GM18861 (cell line): ENCODE results near the gene RAPGEF1.

Source experiments
- ATAC-seq: cut with Tn5 transposase; IDR thresholded peaks from one replicate; pipeline ENCODE4 v1.9.1; 2021; ENCODE audit not compliant: unreplicated experiment

Gene RAPGEF1

DNA sequence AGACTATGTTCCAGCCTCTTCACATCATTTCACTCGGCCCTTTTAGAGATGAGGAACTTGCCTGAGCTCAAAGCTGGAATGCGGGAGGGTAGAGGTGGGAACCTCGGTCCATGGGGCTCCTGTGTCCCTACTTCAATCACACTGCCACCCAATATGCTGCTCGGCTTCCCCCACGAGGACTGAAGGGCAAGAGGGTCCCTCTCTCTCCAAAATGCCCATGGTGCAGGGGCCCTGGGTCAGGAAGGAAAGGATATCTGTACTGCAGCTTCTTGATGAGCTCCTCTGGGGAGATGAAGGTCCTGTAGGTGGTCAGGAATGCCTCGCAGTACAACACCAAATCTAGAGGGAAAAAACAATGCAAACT is 148.0 kb downstream of the RAPGEF1 start:
- ATAC-seq: no peak

DNA sequence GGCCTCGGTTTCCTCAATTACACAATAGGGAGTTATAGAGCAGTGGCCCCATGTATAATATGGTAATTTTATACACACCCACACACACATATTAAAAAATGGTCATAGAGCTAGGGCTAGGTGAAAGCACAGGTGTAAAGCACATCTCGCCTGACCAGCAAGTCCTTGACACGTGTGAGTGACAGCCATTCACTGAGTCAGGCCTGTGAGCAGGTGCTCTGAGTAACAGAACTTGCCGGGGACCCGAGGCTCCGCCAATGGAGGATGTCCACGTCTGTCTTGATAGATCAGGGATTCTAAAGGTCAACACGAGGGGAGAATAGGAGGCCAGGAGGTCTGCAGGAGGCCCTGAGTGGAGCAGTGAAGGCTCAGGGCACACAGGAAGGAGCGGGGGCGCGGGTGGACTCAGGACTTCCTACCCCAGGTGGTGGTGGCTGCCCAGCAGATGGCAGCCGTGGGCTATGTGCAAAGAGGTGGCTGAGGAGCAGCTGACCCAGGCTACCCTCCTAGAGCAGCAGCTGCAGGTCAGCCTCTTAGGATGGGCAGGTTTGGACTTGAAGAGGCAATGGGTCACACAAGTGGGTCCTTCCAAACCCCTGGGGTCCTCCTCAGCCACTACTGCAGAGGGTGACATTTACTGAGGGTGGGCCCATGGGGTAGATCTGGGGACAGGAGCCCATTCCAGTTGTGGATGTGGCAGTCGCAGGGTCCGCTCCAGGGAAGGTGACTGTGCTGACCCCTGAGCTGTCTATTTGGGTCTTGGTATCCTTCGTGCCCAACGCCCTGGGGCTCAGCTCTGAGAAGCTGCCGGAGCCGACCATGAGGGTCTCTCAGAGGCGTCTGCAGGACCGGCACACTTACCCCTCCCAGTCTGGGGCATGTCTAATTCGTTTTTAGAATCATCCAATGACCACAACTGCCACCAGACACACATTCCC is 148.7 kb downstream of the RAPGEF1 start:
- ATAC-seq: no peak

DNA sequence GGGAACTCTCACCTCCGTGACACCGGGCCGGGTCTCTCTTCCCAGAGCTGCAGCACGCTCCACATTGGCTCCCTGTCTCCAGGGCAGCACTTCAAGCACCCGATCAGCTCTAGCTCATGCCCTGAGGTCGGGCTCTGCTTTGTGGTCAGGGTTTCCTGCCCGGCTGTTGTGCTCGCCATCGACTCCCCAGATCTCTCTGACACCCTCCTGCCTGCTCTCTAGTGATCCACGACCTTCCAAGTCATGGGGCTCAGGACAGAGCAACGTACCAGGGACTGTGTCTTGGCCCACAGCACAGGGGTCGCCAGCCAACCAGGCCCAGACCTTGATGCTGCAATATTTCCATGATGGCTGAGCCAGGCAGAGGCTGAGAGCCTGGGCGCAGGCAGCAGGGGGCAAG is 149.4 kb downstream of the RAPGEF1 start:
- ATAC-seq: no peak

DNA sequence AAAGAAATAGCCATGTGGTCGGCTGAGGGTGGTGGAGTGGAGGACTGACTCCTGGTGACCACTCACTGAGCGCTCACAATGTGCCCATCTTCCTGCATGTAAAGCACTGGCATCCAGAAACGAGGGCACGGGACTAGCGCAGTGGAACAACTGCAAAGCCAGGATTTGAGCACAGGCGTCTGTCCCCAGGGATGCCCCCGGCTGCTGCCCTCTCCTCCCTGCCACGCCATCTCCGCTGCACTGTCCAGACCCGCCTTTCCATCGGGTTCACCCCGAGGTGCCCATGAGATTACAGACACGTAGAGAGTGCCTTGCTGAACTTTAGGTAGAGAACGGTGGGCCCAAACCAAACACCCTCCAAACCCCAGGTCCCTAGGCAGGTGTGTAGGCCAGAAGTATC is 149.9 kb downstream of the RAPGEF1 start:
- no peak for ATAC-seq

DNA sequence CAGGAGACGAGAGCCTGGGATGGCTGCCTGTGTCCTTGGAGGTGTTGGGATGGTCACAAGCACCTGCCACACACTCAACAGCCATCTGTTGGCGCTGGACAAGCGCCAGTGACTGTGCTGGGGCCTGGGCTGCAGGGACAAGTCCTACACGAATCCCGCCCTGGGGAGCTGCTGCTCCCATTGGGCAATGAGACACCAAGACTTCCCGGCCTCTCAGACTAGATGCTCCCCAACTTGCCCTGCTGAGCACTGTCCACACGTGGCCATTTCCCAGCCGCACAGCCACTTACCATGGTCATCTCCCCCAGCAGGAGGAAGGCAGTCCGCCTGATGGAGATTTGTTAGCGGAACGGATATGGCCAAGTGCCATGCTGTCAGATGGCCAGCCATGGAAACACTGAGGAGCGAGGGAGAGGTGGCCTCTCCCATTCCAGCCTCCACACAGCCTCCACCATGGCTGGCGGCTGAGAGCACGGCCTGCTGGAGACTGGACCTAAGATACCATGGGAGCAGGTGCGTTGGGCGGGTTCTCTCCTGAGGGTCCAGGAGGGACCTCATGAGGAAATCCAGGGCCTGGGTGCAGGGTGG is 150.7 kb downstream of the RAPGEF1 start:
- ATAC-seq: no peak

DNA sequence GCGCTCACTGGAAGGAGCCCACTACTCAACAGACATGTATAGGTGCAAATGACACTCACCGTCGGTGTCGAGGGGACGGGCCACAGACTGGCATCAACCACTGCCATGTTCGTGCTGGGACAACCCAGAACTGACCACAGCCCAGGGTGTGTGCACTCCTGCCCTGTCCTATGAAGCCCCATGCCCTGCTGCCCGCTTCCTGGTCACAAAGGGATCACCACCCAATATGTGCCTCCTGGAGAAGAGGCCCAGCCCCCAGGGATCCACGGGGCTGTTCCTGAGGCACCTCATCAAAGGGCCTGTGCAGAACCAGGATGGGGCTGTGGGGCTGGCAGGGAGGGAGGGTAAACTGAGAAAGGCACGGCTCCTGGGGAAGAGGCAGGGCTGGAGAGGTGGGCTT is 151.5 kb downstream of the RAPGEF1 start:
- no peak for ATAC-seq

DNA sequence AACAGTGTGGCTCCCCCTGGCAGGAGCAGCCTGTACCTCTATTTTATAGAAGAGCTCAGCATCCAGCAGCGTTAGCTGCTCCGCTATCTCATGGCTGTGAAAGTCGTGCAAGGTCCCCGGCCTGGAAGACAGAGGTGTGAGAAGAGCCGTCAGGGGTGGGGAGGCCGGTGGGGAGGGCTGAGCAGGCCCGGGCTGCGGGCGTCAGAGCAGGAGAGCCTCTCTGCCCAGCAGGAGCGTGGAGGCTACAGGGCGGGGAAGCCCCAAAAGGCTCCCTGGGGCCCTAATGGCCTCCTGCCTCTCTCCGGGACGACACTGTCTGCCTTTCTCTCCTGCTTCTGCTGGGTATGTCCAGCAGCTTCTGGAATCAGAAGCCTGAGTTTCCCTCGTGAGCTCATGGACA is 152.0 kb downstream of the RAPGEF1 start:
- no peak for ATAC-seq

DNA sequence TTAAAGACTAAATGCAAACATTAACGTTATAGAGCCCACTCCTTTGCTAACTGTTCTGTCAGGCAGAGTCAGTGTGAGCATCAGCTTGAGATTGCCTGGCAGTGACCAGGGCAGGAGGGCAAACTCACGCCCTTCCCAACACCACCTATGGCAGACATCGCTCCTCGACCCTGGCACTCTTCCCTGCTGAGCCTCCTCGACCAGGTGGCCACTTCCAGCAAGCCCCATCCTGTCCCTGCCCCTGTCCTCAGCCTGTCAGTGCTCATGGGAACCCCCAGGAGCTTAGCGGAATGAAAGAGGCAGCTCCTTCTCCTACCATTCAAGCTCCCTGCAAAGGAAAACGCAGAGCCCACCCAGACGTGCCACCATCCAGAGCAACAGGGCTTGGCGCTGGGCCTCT is 152.5 kb downstream of the RAPGEF1 start:
- ATAC-seq: no peak

DNA sequence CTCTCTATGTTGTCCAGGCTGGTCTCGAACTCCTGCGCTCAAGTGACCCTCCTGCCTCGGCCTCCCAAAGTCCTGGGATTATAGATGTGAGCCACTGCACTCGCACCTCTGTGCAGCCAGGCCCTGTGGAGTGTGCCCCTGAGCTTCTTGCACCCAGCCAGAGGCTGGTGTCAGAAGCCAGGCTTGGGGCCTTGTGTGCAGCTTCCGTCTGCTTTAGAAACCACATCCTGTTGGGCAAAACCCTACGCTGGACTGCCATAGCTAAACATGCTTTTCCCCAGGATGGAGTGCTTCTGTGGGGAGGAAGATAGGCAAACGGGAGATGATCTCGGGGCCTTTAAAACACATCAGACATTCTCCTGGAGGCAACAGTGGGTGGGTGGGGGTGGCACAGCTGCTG is 154.5 kb downstream of the RAPGEF1 start:
- no peak for ATAC-seq

DNA sequence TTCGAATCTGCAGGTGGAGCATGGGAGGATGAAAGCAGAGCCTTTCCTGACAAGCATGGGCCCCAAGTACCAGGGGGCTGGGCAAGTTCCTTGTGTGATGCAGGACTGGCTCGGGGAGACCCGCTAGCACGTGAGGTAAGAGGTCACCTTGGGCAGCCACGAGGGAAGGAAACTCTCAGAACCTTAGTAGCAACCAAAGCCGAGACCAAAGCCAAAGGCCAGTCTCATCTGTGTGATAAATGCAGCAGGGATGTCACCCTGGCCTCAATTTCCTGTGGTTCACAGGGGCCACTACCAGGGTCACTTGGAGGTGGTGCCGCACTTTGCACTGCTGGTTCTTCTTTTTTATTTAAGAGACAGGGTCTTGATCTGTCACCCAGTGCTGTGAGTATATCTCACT is 155.0 kb downstream of the RAPGEF1 start:
- ATAC-seq: no peak

DNA sequence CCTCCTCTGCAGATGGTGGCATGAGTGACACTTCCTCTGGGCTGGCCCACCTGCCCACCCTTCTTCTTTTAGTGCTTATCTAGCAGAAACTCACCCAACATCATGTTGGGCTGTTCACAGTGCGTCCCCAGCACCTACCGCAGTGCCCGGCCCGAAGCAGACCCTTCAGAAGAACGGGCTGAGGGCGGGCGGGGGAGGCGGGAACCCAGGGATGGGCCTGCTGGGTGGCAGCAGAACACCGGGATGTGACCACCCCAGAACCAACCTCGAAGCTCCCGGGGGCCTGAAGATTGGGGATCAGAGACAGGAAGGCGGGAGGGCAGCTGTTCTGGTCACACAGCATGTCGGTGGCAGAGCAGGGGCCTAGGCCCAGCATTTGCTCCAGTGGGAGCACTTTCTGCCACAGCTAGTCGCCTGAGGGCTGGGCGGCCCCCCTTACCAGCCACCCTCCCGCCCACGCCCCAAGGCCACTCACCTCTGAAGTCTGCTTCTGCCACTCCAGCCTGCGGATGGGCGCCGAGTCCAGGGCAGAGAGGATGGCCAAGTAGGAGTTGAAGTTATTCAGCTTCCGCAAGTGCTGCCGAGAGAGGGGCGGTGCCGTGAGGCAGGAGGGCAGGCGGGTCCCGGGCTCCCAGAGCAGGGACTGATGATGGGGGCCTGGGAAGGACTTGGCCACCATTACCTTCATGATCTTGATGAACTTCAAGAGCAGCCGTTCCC is 155.9 kb downstream of the RAPGEF1 start:
- no peak for ATAC-seq

DNA sequence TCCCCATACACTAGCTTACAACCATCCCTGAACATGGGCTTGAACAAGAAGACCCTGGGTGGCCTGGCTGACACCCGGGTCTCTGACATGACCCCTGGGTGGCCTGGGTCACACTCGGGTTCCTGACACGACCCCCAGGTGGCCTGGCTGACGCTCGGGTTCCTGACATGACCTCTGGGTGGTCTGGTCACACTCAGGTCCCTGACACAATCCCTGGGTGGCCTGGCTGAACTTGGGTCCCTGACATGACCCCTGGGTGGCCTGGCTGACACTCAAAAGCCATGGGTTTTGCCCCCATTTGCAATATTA is 156.6 kb downstream of the RAPGEF1 start:
- no peak for ATAC-seq

DNA sequence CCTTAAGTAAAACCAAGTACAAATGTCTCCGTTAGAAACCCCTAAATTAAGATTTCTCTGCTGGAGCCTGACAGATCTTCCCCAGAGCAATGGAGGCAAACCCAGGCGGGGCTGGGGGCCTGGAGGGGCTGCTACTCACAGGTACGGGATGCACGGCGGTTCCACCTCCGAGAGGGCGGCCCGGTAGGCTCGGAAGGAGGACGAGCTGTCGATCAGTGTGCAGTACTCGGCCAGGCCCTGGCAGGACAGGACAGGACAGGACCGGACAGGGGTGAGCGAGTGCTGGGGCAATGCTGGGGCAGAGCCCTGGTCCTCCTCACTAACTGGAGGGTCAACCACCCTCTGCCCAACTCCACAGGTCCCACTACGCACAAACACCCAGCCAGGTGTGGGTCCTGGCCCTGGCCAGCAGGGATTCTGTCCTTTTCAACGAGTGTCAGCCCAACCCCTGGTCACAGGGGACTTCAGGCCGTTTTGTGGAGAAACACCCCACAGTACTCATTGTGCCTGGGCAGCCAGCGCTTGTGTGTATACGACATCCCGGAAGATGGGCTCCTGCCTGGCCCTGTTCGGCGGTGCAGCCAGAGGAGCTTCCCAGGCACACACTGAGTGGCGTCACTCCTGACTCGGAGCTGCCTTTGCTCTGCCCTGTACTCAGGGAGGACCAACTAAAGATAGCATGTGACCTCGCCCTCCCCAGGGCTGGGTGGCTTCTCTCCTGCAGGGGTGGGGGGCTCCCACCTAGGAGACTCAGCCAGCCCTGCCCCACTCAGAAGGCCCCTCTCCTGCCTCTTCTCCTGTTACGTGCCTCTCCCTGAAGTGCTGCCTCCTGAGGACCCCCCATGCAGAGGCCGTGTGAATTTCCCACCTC is 157.2 kb downstream of the RAPGEF1 start:
- ATAC-seq: no peak

DNA sequence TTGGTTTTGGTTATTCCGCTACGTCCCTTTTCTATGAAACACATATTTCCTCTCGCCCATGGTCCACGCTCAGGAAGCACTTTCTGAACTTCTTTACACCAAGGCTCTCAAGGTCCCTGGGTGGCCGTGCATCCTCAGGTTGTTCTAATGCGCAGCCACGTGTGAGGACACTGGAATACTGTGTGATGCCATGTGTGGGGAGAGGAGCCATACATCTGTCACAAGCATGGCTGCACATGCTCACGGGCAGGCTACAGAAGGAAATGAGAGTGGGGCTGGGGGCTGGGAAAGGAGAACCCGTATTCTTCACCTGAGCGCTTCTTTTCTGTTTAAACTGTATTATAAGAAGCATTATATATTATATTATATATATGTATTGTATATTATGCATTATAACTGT is 157.8 kb downstream of the RAPGEF1 start:
- no peak for ATAC-seq

DNA sequence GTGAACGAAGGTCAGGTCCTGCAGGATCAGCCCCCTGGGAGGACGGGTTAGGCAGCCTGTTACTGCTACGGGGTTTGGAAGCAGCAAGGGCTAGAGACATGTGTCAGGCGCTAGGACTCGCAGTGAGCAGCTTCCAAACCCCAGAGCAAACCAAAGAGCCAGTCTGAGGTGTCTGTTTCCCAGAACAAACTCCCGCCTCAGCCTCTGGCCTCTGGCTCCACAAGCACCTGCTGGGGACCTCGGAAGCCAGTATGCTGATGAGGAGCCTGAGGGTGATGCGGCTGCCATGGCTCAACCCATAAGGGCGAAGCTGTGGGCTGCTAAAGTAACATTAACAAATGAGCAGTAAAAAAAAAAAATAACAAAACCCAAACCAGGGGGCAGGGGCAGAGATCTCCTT is 159.5 kb downstream of the RAPGEF1 start:
- ATAC-seq: no peak

DNA sequence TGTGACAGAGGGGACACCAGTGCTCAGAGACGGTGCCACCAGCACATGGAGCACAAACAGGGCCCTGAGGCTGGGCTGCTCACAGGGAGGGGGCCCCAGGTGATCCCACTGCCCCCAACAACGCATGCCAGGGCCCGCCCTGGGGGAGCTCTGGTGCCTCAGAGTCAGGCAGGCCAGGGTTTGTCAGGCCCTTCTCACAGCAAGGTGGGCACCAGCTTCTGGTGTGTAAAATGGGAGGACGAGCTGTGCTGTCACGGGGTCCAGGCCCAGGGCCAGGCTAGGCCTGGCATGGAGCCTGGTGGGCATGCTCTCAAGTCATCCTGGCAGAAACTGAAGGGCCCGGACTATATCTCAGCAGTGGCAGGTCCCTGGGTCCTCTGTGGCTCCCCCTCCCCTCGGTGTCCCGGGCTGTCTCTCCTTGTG is 160.1 kb downstream of the RAPGEF1 start:
- no peak for ATAC-seq

DNA sequence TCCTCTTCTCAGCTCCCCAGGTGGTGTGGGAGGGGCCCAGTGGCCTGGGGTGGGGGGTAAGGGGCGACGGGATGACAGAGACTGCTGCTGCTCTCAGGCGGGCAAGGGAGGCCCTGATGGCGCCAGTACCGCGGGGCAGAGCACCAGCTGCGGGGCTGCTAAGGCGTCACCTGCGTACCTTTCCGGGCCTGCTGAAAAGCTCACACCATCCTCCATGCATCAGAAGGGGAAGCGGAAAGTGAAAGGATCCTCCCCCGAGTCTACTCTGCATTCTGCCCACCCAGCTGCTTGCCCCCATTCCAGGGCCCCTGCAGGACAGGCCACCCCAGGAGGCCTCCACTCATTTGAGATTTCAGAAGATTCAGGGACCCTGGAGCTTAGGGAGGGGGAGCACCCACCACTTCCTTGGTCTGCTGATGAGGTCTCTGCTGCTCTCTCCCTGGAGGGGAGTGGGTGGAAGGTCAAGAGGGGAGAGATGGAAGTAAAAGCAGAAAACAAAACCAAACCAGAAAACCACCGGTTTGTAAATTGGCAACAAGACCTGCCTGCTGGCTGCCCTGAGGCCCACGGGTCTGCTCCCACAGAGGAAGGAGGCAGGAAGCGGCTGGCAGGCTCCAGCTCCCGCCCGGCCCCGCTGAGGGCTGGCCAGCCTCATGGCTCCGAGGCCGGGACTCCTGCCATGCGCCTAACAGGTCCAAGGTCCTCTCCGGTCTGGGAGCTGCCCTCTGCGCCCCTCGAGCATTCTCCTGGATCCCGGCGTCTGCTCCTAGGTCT is 161.0 kb downstream of the RAPGEF1 start:
- no peak for ATAC-seq

DNA sequence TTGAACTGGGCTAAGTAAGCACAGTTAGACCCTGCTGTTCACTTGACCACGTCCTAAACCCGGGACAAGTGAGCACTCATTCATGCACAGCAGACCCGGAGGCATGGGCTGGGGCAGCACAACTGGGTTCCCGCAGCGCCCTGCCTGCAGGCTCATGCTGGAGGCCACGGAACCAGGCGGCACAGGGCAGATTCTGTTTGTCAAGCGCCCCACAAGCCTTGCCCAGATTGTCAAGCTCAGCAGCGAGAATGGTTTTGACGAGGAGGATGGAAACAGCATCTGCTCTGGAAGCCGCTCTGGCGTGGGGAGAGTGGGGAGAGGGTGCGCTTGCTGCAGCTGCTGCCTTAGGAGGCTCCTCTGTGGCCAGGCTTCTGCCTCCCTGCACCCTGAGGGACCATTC is 161.9 kb downstream of the RAPGEF1 start:
- ATAC-seq: no peak

DNA sequence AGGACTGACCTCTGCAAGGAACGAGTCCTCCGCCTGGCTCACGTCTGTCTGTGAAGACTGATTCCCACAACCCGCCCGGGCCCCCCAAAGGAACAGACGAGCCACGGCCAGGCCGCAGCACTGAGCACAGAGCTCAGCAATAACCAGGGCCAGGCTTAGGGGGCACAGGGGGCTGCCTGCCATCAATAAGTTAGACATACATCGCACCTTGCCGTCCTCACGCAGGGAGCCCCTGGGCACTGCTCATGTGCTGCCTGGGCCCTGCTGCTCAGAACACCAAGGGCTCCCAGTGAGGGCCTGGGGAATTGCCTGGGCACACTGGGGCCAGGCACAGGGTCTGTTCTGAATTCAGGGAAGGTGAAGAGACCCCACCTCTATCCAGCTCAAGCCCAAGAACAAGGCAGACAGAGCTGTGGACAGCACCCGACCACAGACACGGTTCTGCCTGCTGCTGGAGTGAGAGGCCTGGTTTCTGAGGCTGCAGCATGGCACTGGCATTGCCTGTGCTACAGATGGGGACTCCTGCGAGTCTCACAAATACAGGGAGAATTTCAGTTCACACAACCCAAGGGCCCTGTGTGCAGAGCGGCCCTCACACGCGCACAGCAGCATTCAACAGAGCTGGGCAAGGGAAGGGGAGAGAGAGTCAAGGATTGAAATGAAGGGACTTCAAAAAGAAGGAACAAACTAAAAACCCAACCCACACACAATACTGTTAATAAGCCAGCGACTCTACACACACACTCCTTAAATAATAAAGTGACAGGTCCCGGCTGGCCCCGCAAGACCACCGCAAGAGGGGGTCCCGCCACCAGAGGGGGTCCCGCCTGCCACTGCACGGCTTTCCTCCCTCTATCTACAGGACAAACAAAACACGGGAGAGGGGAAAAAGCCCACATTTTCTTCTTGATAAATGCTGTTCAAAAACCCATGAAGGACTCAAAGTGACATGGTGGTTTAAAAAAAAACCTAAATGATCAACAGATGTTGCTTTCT is 162.6 kb downstream of the RAPGEF1 start:
- ATAC-seq: no peak
